ENCODE data around the gene SSC5D. TPM values are rescaled to one million over a fixed set of nuclear protein-coding genes. Genes with fewer than 3 reads are reported as not detected.

SSC5D gene
- total RNA-seq, 1 donor from 2014 or later, result 1.5 TPM

DNA sequence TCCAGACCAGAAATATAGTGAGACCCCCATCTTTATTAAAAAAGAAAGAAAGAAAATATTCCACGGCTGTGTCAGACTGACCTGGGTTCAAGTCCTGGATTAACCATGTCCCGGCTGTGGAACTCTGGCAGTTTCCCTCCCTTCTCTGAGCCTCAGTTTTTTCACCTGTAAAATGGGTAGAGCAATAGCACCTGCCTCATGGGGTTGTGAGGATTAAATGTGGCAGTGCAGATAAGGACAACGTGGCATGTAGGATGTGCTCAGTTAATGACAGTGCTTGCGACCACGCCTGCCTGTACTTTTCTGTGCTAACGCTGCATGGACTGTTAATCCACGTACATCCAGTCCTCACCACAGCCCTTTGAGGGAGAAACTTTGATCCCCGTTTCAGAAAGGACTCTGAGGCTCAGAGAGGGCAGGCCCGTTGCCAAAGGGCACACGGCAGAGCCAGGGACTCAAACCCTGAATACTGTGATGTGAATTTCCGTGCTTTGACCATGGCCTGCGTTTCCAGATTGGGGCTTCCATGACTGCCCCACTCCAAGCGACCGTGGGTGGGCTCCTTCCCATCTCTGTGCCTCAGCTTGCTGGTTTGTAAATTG, 32.6 kb downstream of the SSC5D start:
- TF ChIP-seq, protein P1, sequence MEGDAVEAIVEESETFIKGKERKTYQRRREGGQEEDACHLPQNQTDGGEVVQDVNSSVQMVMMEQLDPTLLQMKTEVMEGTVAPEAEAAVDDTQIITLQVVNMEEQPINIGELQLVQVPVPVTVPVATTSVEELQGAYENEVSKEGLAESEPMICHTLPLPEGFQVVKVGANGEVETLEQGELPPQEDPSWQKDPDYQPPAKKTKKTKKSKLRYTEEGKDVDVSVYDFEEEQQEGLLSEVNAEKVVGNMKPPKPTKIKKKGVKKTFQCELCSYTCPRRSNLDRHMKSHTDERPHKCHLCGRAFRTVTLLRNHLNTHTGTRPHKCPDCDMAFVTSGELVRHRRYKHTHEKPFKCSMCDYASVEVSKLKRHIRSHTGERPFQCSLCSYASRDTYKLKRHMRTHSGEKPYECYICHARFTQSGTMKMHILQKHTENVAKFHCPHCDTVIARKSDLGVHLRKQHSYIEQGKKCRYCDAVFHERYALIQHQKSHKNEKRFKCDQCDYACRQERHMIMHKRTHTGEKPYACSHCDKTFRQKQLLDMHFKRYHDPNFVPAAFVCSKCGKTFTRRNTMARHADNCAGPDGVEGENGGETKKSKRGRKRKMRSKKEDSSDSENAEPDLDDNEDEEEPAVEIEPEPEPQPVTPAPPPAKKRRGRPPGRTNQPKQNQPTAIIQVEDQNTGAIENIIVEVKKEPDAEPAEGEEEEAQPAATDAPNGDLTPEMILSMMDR (conservative IDR thresholded peaks at IDR 0.05), result no peak
- H3K36me3 Mint-ChIP-seq, result no peaks in the 10 kb centered on the region
- DNase-seq (ENCODE audit: extremely low spot score, unreplicated experiment), result no peak
- no peaks in the 10 kb centered on the region for H3K9me3 Mint-ChIP-seq
- peaks cover 5% of the 10 kb centered on the region for H3K4me1 Mint-ChIP-seq (ENCODE audit: unreplicated experiment)
- no peak overlapping the region for H3K27ac Mint-ChIP-seq
- H3K4me3 Mint-ChIP-seq, result no peak overlapping the region
- H3K27me3 Mint-ChIP-seq, result peaks cover 8% of the 10 kb centered on the region

DNA sequence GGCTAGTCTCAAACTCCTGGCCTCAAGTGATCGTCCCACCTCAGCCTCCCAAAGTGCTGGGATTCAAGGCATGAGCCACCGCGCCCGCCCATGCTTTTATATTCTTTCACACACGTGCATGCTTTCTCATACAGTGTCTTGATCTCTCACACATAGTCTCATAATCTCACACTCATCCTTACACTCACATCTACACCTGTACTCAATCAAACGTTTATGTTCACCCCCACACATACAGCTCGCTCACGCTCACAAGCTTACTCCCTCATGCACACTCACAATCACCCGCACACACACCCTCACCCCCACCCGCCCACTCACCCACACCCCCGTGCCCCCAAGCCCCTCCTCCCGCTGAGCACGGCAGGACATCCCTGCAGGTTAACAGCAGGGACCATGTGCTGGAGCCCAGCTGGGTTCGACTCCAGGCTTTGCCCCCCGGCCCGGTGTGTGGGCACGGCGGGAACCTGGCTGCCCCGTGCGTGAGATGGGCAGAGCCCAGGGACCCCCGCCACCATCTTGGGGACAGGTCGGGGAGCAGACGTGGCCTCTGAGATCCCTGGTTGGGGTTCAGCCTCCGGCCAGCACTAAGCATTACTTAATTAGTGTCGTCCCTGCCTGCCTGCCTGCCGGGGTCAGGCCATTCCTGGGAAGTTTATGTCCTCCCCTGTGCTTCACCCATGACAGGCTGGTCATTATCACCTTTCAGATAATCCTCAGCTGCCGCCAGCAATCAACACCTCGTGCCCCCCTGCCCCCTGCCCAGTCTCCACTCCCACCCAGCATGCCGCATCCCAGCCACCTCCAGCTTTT, 37.3 kb downstream of the SSC5D start:
- TF ChIP-seq, protein P1 (conservative IDR thresholded peaks at IDR 0.05), result no peak
- Mint-ChIP-seq H3K27me3 (peaks cover 8% of the 10 kb centered on the region), H3K27ac (no peak overlapping the region), H3K4me1 (ENCODE audit: unreplicated experiment) (peaks cover 5% of the 10 kb centered on the region), H3K4me3 (no peak overlapping the region), H3K36me3 (no peaks in the 10 kb centered on the region), H3K9me3 (no peaks in the 10 kb centered on the region)
- no peak for DNase-seq (ENCODE audit: extremely low spot score, unreplicated experiment)

DNA sequence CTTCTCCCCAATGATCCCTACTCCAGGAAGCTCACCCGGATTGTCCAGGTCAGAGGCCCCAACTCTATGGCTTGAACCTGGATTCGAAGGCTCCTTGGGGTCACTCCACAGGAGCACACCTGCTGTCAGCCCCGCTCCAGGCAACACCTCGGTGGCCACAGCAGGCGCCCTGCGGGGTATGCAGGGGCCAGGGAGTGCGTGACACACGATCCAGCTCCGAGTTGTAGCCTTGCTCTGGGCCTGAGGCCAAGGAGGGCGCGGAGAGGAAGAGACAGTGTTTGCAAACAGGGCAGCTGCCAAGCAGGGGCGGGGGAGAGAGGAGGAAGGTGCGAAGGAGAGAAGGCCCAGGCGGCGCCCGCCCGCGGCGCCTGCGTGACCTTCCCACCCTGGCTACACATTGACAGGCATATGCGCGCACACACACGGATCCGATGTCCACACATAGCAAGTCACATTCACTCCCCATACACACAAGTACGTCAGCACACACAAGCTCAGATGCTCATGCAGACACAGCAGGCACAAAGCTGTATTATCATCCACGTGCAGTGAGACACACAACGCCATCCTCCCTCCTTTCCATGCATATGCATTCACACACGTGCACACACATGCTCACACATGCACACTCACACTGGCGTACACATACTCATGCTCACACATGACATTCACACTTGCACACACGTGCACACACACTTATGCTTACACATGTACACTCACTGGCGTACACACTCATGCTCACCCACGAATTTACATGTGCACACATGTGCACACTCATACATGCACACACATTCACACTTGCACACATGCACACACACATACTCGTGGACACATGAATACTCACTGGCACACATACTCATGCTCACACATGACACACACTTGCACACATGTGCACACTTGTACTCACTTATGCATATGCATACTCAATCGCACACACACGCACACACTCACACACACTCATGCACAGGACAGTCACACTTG, 38.3 kb downstream of the SSC5D start:
- no peak overlapping the region for H3K27ac Mint-ChIP-seq
- no peaks in the 10 kb centered on the region for H3K36me3 Mint-ChIP-seq
- peaks cover 8% of the 10 kb centered on the region for H3K27me3 Mint-ChIP-seq
- H3K4me3 Mint-ChIP-seq, result no peak overlapping the region
- H3K9me3 Mint-ChIP-seq, result no peaks in the 10 kb centered on the region
- peaks cover 5% of the 10 kb centered on the region for H3K4me1 Mint-ChIP-seq (ENCODE audit: unreplicated experiment)
- TF ChIP-seq, protein P1 (conservative IDR thresholded peaks at IDR 0.05), result no peak
- no peak for DNase-seq (ENCODE audit: extremely low spot score, unreplicated experiment)

DNA sequence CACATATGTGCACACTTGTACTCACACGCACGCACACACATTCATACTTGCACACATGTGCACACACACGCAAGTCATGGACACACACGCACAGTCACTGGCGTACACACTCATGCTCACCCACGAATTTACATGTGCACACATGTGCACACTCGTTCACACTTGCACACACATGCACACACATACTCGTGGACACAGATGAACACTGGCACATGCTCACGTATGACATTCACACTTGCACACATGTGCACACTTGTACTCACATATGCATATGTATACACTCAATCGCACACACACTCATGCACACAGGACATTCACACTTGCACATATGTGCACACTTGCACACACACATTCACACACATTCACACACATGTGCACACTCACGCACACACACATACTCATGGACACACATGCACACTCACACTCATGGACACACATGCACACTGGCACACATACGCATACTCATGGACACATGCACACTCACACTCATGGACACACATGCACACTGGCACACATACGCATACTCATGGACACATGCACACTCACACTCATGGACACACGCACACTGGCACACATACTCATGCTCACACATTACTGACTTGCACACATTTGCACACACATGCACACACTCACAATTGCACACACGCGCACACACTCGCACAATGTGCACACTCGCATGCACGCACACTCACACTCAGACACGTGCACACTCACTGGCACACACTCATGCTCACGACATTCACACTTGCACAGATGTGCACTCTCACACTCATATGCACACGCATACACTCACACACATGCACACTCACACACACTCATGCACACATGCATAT, 39.2 kb downstream of the SSC5D start:
- no peaks in the 10 kb centered on the region for H3K9me3 Mint-ChIP-seq
- TF ChIP-seq, protein P1 (conservative IDR thresholded peaks at IDR 0.05), result no peak
- no peaks in the 10 kb centered on the region for H3K4me1 Mint-ChIP-seq (ENCODE audit: unreplicated experiment)
- no peak for DNase-seq (ENCODE audit: extremely low spot score, unreplicated experiment)
- H3K27me3 Mint-ChIP-seq, result peaks cover 8% of the 10 kb centered on the region
- no peak overlapping the region for H3K27ac Mint-ChIP-seq
- no peaks in the 10 kb centered on the region for H3K36me3 Mint-ChIP-seq
- no peak overlapping the region for H3K4me3 Mint-ChIP-seq

Data from type B pancreatic cell (in vitro differentiated cells).